GM21737 (cell line): ENCODE data around the gene TMEM95.
A peak's percentile ranks its signal among the peaks of the same experiment; 100 is the strongest.
"Not testable (repeated sequence)": the region's sequence is repeated elsewhere in the genome, so short reads cannot be mapped to it uniquely, and the experiment has no call there.

Experiments
- ATAC-seq: cut with Tn5 transposase; IDR thresholded peaks from one replicate; pipeline ENCODE4 v1.9.1; 2021; ENCODE audit warnings: mild to moderate bottlenecking, moderate library complexity; ENCODE audit not compliant: unreplicated experiment

TMEM95 gene

GRCh38 chr17:7346761-7347614 lies 8.0 kb upstream of the TMEM95 start:
- ATAC-seq = no peak

- no peak for ATAC-seq
These were observed 7.1 kb upstream of the TMEM95 start for GRCh38 chr17:7347630-7348477.

GRCh38 chr17:7348478-7349242 lies 6.3 kb upstream of the TMEM95 start:
- no peak for ATAC-seq

GRCh38 chr17:7351665-7352502 lies 3.1 kb upstream of the TMEM95 start, which contains the start of gene KCTD11:
KCTD11 (plus strand) TSS chr17:7352162.
- peak; percentile 54 for ATAC-seq

GRCh38 chr17:7352503-7352889 lies 2.5 kb upstream of the TMEM95 start:
- ATAC-seq = no peak

- no peak for ATAC-seq
These were observed 1.9 kb upstream of the TMEM95 start for GRCh38 chr17:7352910-7353635.

- ATAC-seq = no peak
These were observed 603 bp upstream of the TMEM95 start for GRCh38 chr17:7354262-7354843.

GRCh38 chr17:7355573-7355972 lies 617 bp downstream of the TMEM95 start:
- no peak for ATAC-seq

GRCh38 chr17:7356072-7356549 lies 1.2 kb downstream of the TMEM95 start:
- ATAC-seq = no peak

GRCh38 chr17:7356756-7357155 lies 1.8 kb downstream of the TMEM95 start:
- ATAC-seq = no peak

GRCh38 chr17:7357381-7357780 lies 2.4 kb downstream of the TMEM95 start:
- ATAC-seq = no peak

GRCh38 chr17:7361906-7362305 lies 7.0 kb downstream of the TMEM95 start:
- no peak for ATAC-seq

GRCh38 chr17:7363311-7363710 lies 8.4 kb downstream of the TMEM95 start:
- ATAC-seq = no peak

GRCh38 chr17:7365963-7366362 lies 11.0 kb downstream of the TMEM95 start:
- not testable (repeated sequence) for ATAC-seq

- ATAC-seq = no peak
These were observed 12.1 kb downstream of the TMEM95 start for GRCh38 chr17:7367083-7367482.

GRCh38 chr17:7367918-7368598 lies 13.1 kb downstream of the TMEM95 start:
- no peak for ATAC-seq

GRCh38 chr17:7368599-7368994 lies 13.6 kb downstream of the TMEM95 start:
- ATAC-seq = not testable (repeated sequence)

GRCh38 chr17:7369825-7370224 lies 14.9 kb downstream of the TMEM95 start:
- ATAC-seq = no peak
